ENCODE measurements around the gene MYLIP.

DNA sequence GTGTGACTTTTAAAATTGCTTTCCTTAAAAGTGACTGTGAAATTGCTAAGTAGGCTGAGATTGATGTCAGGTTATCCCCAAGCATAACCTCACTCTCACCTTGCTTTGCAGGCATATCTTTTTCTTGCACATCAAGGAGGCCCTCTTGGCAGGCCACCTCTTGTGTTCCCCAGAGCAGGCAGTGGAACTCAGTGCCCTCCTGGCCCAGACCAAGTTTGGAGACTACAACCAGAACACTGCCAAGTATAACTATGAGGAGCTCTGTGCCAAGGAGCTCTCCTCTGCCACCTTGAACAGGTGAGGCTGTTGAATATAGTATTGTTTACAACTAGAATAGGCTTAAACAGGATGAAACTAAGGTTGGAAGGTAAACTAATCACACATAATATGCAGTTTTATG is 12.6 kb downstream of the MYLIP start:
- TF ChIP-seq, protein P1, sequence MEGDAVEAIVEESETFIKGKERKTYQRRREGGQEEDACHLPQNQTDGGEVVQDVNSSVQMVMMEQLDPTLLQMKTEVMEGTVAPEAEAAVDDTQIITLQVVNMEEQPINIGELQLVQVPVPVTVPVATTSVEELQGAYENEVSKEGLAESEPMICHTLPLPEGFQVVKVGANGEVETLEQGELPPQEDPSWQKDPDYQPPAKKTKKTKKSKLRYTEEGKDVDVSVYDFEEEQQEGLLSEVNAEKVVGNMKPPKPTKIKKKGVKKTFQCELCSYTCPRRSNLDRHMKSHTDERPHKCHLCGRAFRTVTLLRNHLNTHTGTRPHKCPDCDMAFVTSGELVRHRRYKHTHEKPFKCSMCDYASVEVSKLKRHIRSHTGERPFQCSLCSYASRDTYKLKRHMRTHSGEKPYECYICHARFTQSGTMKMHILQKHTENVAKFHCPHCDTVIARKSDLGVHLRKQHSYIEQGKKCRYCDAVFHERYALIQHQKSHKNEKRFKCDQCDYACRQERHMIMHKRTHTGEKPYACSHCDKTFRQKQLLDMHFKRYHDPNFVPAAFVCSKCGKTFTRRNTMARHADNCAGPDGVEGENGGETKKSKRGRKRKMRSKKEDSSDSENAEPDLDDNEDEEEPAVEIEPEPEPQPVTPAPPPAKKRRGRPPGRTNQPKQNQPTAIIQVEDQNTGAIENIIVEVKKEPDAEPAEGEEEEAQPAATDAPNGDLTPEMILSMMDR (IDR thresholded peaks at IDR 0.05) = no peak
- no peak for TF ChIP-seq POLR2A (IDR thresholded peaks at IDR 0.05)
